ENCODE measurements around the gene POLH.

DNA sequence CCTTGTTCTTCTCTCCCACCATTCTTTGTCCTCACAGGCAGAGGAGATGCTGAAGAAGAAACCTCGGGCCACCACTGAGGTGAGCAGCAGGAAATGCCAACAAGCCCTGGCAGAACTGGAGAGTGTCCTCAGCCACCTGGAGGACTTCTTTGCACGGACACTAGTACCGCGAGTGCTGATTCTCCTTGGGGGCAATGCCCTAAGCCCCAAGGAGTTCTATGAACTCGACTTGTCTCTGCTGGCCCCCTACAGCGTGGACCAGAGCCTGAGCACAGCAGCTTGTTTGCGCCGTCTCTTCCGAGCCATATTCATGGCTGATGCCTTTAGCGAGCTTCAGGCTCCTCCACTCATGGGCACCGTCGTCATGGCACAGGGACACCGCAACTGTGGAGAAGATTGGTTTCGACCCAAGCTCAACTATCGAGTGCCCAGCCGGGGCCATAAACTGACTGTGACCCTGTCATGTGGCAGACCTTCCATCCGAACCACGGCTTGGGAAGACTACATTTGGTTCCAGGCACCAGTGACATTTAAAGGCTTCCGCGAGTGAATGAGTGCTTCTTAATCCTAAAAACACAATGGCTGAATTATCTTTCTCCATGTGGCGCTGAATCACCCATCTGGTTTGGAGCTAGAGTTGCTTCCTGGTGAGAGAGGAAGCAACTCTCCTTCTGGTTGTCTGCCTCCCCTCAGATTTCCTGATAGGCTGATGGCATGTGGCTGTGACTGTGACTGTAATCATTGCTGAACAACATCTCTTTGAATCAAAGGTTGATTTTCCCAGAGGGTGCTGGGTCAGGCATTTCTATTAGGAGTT is 64.2 kb downstream of the POLH start:
- TF ChIP-seq, protein P1, sequence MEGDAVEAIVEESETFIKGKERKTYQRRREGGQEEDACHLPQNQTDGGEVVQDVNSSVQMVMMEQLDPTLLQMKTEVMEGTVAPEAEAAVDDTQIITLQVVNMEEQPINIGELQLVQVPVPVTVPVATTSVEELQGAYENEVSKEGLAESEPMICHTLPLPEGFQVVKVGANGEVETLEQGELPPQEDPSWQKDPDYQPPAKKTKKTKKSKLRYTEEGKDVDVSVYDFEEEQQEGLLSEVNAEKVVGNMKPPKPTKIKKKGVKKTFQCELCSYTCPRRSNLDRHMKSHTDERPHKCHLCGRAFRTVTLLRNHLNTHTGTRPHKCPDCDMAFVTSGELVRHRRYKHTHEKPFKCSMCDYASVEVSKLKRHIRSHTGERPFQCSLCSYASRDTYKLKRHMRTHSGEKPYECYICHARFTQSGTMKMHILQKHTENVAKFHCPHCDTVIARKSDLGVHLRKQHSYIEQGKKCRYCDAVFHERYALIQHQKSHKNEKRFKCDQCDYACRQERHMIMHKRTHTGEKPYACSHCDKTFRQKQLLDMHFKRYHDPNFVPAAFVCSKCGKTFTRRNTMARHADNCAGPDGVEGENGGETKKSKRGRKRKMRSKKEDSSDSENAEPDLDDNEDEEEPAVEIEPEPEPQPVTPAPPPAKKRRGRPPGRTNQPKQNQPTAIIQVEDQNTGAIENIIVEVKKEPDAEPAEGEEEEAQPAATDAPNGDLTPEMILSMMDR (IDR thresholded peaks at IDR 0.05; ENCODE audit: poor library complexity), result no peak
- TF ChIP-seq EZH2phosphoT487 (IDR thresholded peaks at IDR 0.05; ENCODE audit: low read depth, severe bottlenecking, unreplicated experiment), result no peak

All from hepatocyte (in vitro differentiated cells).